GM18870 (cell line): Measurements from ENCODE around the gene HK3.

Experiments
- ATAC-seq: cut with Tn5 transposase; IDR thresholded peaks from one replicate; pipeline ENCODE4 v1.9.1; 2021; ENCODE audit warnings: moderate library complexity; ENCODE audit not compliant: unreplicated experiment

HK3 gene

DNA sequence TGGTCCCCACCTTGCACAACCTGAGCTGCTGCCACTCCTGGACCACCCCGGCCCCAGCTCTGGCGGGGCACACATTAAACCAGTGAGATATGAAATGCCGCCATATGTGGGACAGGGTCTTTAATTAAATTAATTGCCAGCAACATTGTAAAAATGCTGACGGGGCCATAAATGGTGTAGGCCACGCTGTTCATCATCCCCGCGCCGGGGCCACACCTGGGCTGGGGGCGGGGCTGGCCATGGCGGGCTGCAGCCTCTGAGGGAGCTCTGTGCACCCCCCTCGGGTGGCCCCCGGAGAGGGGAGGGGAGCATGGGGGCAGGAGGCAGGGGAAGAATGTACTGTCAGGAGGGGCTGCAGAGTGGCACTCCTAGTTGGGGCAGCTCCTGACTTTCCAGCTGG, 47.8 kb downstream of the HK3 start:
- ATAC-seq: no peak

- ATAC-seq: no peak
Observed at GRCh38 chr5:176850371-176851245, 48.5 kb downstream of the HK3 start.

DNA sequence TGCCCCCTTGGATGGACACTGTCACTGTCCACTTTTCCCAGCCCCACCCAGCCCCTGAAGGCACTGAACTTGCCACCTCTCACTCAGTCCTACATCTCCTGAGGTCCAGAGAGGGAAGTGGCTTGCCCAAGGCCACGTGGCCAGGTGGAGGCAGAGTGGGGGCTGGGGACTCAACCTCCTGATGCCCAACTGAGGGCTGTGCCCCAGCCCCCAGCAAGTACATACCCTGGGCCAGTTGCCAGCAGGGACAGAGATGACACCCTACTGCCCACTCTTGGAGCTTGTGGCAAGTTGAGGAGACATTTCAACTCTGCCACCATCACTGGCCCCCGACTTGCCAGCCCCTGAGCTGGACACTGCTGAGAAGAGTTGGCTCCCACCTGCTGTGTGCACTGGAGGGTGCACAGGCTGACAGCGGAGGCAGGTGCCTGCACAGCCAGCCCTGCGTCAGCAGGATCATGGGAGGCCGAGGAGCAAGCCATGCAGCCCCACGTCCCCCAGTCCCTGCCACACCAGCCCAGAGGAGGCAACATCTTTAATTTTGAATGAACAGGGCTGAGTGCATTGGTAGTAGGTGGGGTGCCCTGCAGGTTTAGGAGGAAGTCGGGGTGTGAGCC, 49.4 kb downstream of the HK3 start:
- no peak for ATAC-seq

DNA sequence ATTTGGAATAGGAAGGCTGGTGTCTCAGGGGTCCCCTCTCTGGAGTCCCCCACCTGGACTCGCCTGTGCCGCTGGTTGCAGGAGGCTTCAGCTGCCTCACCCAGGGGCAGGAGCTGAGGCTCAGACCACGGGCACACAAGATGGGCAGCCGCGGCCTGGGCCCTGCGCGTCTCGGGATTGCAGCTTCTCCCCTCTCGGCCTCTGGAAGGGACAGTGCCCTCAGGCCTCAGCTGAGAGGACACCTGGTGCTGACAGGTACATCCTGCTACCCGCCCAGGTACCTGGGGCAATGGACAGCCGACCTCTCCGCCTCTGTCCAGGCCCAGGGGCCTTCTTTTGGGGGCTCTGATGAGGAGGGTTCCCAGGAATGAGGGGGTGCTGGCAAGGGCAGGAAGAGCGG, 50.5 kb downstream of the HK3 start:
- no peak for ATAC-seq

- ATAC-seq: no peak
Observed at GRCh38 chr5:176847726-176848290, 51.3 kb downstream of the HK3 start.

DNA sequence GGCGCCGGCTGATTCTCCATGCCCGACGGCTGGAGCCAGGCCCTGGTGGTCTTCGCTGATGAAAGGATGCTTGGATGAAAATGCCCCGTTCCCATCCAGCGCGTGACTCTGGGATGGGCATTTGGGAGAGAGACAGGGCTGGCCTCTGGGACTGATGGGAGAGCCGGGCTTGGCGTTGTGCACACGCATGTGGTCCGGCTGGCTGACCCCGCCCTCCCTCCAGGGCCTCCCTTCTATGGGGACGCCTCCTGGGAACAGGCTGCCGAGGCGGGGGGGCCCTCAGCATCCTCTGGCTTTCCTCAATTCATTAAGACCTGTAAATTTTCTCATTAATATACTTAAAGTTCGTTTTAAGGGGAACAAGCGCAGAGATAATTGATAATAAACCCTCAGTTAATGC, 52.0 kb downstream of the HK3 start:
- ATAC-seq: no peak

DNA sequence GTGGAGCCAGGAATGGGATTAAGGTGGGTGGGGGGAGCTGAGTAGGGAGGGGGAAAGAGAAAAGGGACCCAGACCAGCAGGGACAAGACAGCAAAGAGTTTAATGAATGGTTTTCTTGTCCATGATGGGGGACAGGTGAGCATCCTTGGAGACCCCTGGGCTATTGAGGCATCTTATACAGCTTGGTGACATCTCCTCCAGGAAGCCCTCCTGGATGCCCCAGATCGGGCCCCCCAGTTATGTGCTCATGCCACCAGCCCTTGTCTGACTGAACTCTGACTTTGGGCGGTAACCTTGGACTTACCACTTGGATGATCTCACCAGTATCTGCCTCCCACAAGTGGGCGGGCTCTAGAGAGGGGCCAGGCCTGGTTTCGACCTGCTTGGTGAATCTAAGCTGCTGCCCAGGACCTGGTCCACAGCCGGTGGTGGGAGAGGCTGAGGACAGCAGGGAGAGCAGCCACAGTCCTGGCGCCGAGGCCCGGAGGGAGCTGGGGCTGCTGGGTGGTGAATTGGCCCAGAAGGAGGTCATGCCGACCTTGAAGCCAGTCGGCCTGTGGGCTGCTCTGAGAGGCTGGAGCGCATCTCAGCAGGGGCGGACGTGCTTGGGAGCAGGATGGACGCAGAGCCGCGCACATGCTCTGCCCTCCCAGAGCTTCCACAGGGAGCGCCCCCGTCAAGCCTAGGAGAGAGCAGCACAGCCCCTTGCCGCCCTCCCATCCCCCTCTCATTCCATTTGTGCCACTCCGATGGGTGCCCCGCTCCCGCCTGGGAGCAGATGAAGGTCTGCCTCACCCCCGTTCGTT, 52.6 kb downstream of the HK3 start:
- ATAC-seq: no peak

DNA sequence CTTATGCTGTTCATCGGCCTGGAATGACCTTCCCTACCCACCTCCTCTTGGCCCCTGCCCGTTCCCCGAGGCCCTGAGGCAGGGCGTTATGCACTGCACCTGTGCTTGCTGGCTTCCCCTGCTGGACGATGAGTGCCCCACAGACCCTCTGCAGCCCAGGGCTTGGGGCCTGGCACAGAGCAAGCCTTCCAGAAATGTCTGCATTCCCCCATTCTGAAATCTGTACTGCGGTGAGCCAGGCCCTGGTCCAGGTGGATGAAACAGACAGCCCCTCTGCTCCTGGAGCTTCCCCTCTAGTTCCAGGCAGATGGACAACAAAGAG, 53.8 kb downstream of the HK3 start:
- no peak for ATAC-seq

DNA sequence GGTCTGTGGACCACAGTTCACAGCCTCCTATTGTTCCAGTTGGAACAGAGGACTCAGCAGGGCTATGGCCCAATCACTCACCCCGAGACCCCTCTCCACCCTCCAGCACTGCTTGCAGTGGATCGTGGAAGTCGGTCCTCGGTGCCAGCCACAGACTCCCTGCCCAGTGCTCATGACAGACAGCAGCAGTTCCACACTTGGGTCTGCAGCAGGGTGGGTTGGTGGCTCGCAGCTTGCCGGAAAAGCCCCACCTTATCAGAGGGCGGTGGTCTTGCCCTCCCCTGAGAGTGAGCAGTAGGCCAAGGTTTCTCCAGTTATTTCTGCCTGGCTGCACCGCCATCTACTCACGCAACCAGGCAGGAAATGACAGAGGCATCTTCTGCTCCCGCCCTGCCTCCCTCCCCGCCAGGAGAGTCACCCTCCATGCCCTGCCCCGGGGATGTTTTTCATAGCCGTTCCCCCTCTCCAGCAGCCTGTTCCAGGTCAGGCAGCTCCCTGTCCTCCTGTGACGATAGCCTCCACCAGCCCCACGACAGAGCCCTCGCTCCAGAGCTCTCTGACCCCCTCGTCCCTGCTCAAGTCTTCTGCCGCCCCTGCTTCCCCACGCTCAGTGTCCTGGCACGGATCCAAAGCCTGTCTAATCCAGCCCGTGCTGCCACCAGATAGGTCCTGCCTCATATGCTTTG, 54.3 kb downstream of the HK3 start:
- no peak for ATAC-seq

DNA sequence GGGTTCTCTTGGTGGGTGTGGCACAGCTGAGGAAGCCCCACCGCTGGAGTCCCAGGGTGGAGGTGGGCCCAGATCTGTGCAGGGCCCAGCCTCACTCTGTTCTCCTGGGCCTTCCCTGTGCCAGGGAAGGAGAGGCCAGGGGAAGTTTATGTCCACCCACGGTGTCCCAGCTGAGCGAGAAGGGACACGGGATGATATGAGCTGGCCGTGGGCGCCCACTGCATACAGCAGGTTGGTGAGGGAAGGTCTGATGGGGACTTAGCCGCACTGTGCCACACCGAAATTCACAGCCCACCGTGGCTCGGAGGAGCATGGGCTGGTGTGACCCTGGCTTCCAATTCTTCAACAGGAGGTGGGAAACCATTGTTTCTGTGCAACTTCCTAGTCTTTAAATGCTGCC, 54.9 kb downstream of the HK3 start:
- no peak for ATAC-seq

DNA sequence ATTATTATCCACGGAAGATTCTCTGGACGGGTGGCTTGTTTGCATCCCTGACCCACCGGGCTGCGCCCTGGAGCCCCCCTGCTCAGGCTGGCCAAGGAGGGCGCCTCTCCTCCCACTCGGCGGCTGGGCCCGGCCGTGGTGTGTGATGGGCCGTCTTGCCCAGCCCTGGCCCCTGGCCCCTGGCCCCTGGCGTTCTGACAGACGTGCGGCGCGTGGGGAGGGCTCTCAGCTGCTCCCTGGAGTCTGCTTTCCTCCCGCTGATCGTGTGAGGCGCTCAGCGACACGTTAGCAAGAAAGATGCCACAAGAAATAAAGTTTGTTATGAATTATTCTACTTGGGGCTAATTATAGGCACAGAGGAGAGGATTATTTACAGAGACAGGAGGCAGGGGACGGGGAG, 55.5 kb downstream of the HK3 start:
- ATAC-seq: no peak

GRCh38 chr5:176837707-176838115, 61.4 kb downstream of the HK3 start:
- ATAC-seq: no peak

DNA sequence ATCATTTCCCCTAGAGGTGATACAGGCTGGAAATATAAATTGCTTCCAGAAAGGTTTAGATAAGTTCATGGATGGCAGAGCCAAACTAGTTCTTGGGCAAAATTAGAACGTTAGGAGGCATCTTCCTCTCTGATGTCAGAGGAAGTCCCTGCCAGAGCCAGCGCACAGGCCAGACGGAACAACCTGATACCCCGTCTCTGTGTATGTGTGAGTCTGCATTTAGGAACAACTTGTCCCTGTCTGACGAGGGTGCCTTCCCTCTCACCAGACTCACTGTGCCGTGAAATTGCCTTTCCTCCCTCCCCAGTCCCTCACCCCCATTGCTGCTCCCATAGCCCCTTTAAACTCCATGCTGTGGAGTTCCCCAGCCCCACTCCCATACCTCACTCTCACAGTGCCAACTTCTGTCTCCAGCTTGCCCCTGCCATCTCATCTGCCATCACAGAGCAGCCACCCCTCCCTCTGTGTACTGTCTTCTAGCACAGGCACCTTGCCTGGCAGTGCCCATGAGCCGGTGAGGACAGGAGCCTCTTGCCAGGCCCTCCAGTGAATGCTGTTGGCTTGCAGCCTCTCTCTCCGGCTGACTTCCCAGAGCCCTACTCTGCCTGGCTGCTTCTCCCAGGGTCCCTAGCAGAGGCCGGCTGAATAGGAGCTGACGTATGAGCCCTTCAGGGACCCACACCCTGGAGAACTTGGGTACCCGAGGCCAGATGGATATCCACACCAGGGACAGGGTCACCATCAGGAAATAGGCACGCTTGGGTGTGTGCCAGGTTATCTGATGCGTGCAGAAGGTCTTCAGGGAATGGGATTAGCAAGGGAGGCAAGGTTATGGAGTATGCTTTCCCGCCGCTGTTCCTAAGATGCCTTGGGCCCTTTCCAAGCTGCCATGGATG, 62.1 kb downstream of the HK3 start:
- no peak for ATAC-seq

GRCh38 chr5:176835918-176836317, 63.2 kb downstream of the HK3 start:
- no peak for ATAC-seq

DNA sequence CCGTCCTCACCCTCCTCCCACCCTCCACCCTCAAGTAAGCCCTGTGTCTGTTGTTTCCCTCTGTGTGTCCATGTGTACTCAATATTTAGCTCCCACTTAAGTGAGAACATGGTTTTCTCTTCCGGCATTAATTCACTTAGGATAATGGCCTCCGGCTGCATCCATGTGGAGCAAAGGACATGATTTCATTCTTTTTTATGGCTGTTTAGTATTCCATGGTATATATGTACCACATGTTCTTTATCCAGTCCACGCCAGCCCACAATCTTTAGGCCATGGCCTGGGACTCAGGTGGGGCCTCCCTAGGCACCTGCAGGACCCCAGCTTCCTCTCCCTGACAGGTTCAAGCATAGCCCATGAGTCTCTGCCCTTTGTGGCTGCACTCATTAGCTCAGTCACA, 65.9 kb downstream of the HK3 start:
- no peak for ATAC-seq

- no peak for ATAC-seq
Observed at GRCh38 chr5:176832162-176832561, 67.0 kb downstream of the HK3 start.

- no peak for ATAC-seq
Observed at GRCh38 chr5:176831425-176831824, 67.7 kb downstream of the HK3 start.

DNA sequence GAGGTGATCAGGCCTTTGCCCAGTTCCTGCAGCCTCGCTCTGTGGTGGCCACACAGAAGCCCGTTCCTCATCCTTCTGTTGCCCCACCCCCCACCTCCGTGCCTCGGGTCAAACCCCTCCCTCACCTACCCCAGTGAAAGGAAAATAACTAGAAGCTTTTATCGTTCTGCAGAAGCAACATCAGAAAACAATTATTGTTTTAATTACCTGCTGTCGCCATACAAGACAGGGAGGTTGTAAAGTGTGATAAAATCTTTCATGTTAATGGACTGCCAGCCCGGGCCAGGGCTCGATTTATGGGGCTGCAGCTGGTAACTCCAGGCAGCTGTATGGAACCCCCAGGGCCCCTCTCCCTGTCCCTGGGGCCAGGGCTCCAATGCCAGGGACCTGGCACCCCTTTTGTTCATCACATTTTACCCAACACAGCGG, 68.1 kb downstream of the HK3 start:
- no peak for ATAC-seq
